Measurements from ENCODE around the gene IMP4. TPM values are rescaled to one million over a fixed set of nuclear protein-coding genes. Genes with fewer than 3 reads are reported as not detected.

Gene IMP4
- polyA plus RNA-seq, 1 donor from 2014 or later = 78.0 TPM

DNA sequence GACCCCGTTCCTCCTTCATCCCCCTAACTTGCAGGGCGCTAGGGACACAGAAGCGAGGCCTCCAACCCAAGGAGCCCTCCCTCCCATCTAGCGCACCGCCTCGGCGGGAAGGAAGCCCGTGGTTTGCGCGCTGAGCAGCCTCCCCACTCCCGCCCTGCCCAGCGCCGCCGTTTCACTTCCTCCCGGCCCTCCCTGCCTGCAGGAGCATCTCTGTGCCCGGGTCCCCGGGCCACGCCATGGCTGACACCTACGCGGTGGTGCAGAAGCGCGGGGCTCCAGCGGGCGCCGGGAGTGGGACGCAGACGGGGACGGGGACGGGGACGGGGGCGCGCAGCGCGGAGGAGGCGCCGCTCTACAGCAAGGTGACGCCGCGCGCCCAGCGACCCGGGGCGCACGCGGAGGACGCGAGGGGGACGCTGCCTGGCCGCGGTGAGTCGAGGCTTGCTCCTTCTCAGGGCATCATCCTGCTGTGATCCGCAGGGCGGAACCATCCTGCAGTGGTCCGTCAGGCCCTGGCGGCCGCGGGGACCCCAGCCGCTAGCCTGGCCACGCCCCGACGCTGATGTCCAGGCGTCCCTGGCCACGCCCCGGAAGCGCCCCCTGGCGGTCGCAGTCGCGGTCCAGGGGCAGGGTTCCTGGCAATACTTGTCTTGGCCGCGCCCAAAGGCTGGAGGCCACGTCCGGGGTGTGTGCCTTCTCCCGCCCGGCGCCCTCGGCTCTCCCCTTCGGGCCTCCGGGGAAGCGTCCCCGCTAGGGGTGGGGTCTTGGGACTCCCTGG, 29.5 kb downstream of the IMP4 start:
- H3K27me3 ChIP-seq (ENCODE audit: insufficient read depth, low read depth, low read length) = no peaks in the 10 kb centered on the region
- no peaks in the 10 kb centered on the region for H3K9me3 ChIP-seq (ENCODE audit: low read length)
- H3K4me3 ChIP-seq (ENCODE audit: low read length) = peak overlapping the region; percentile 87
- H3F3A ChIP-seq (ENCODE audit: insufficient read depth, low read length, poor library complexity, severe bottlenecking) = no peaks in the 10 kb centered on the region
- peak overlapping the region; percentile 75 for H3K9ac ChIP-seq (ENCODE audit: low read length)
- H3K79me2 ChIP-seq (replicated peaks; ENCODE audit: insufficient read depth, low read length) = no peaks in the 10 kb centered on the region
- no peaks in the 10 kb centered on the region for H3K36me3 ChIP-seq (ENCODE audit: insufficient read depth, low read length)
- H3K4me2 ChIP-seq (ENCODE audit: low read length) = peak overlapping the region; percentile 62
- peak overlapping the region; percentile 91 for H2AFZ ChIP-seq (ENCODE audit: low read depth, low read length)
- H3K9me2 ChIP-seq (ENCODE audit: insufficient read depth, low read length) = no peaks in the 10 kb centered on the region
- H4K20me1 ChIP-seq (ENCODE audit: insufficient read depth) = no peaks in the 10 kb centered on the region
- H3K27ac ChIP-seq (ENCODE audit: low read length) = peak overlapping the region; percentile 49
- TF ChIP-seq MXI1 (conservative IDR thresholded peaks at IDR 0.05; ENCODE audit: poor library complexity, severe bottlenecking) (peak; percentile 68), TAF1 (IDR thresholded peaks at IDR 0.05; ENCODE audit: low read depth) (peak; percentile 44), RAD21 (conservative IDR thresholded peaks at IDR 0.05) (peak; percentile 51), SMC3 (conservative IDR thresholded peaks at IDR 0.05; ENCODE audit: poor library complexity) (peak; percentile 68), EZH2 (IDR thresholded peaks at IDR 0.05; ENCODE audit: borderline replicate concordance, insufficient read depth, low read length, poor library complexity, severe bottlenecking) (no peak), POLR2AphosphoS5 (IDR thresholded peaks at IDR 0.05) (peak; percentile 56), EP300 (conservative IDR thresholded peaks at IDR 0.05; ENCODE audit: poor library complexity, severe bottlenecking) (no peak)
- TF ChIP-seq, protein P1, sequence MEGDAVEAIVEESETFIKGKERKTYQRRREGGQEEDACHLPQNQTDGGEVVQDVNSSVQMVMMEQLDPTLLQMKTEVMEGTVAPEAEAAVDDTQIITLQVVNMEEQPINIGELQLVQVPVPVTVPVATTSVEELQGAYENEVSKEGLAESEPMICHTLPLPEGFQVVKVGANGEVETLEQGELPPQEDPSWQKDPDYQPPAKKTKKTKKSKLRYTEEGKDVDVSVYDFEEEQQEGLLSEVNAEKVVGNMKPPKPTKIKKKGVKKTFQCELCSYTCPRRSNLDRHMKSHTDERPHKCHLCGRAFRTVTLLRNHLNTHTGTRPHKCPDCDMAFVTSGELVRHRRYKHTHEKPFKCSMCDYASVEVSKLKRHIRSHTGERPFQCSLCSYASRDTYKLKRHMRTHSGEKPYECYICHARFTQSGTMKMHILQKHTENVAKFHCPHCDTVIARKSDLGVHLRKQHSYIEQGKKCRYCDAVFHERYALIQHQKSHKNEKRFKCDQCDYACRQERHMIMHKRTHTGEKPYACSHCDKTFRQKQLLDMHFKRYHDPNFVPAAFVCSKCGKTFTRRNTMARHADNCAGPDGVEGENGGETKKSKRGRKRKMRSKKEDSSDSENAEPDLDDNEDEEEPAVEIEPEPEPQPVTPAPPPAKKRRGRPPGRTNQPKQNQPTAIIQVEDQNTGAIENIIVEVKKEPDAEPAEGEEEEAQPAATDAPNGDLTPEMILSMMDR (IDR thresholded peaks at IDR 0.05; ENCODE audit: poor library complexity, severe bottlenecking) = peak; percentile 86
- TF ChIP-seq, protein P2, sequence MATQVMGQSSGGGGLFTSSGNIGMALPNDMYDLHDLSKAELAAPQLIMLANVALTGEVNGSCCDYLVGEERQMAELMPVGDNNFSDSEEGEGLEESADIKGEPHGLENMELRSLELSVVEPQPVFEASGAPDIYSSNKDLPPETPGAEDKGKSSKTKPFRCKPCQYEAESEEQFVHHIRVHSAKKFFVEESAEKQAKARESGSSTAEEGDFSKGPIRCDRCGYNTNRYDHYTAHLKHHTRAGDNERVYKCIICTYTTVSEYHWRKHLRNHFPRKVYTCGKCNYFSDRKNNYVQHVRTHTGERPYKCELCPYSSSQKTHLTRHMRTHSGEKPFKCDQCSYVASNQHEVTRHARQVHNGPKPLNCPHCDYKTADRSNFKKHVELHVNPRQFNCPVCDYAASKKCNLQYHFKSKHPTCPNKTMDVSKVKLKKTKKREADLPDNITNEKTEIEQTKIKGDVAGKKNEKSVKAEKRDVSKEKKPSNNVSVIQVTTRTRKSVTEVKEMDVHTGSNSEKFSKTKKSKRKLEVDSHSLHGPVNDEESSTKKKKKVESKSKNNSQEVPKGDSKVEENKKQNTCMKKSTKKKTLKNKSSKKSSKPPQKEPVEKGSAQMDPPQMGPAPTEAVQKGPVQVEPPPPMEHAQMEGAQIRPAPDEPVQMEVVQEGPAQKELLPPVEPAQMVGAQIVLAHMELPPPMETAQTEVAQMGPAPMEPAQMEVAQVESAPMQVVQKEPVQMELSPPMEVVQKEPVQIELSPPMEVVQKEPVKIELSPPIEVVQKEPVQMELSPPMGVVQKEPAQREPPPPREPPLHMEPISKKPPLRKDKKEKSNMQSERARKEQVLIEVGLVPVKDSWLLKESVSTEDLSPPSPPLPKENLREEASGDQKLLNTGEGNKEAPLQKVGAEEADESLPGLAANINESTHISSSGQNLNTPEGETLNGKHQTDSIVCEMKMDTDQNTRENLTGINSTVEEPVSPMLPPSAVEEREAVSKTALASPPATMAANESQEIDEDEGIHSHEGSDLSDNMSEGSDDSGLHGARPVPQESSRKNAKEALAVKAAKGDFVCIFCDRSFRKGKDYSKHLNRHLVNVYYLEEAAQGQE (IDR thresholded peaks at IDR 0.05; ENCODE audit: borderline replicate concordance) = peak; percentile 45

DNA sequence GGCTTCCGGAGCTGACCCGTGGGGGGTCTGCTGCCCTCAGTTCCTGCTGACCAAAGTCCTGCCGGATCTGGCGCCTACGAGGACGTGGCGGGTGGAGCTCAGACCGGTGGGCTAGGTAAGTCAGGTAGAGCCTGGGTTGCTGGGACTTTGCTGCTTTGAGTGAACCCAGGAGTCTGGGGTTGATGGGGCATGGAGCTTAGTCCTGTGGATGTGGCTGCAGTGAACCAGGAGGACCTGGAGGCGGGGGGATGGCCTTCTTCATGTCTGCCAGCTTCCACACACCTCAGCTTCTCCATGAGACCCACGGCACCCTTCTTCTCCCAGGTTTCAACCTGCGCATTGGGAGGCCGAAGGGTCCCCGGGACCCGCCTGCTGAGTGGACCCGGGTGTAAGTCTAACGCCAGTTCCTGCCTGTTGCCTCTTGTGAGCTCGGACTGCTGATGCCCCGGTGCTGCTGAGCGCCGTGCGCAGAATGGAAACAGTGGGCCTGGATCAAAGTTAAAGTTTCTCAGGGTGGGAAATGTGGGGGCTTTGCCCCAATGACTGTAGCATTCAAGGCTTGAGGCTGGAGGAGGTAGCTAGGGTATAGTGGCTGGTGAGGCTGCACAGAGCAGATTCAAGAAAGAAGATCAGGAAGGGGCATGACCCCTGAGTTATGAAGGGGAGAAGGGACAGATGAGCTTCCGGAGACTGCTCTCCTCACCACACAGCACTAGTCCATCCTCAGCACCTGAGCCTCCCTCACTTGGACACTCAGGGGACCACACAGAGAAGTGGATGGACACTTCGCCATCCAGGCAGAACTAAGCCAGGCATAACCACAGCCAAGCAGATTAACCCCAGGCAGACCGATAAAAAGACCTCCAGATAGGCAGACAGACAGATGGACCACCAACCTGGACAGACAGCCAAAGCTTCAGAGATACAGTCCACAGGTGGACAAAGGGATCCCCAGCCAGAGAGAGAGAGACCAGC, 30.4 kb downstream of the IMP4 start:
- Histone ChIP-seq H3K36me3 (ENCODE audit: insufficient read depth, low read length) (no peaks in the 10 kb centered on the region), H3K4me2 (ENCODE audit: low read length) (peak overlapping the region; percentile 19), H3K79me2 (replicated peaks; ENCODE audit: insufficient read depth, low read length) (no peaks in the 10 kb centered on the region), H3K9me2 (ENCODE audit: insufficient read depth, low read length) (no peaks in the 10 kb centered on the region), H3K27ac (ENCODE audit: low read length) (no peak overlapping the region), H3K27me3 (ENCODE audit: insufficient read depth, low read depth, low read length) (no peaks in the 10 kb centered on the region), H3K4me3 (ENCODE audit: low read length) (peak overlapping the region; percentile 87), H4K20me1 (ENCODE audit: insufficient read depth) (no peaks in the 10 kb centered on the region), H3F3A (ENCODE audit: insufficient read depth, low read length, poor library complexity, severe bottlenecking) (no peaks in the 10 kb centered on the region), H3K9ac (ENCODE audit: low read length) (peak overlapping the region; percentile 75), H2AFZ (ENCODE audit: low read depth, low read length) (peak overlapping the region; percentile 91), H3K9me3 (ENCODE audit: low read length) (no peaks in the 10 kb centered on the region)
- TF ChIP-seq TAF1 (IDR thresholded peaks at IDR 0.05; ENCODE audit: low read depth) = peak; percentile 23
- TF ChIP-seq EP300 (conservative IDR thresholded peaks at IDR 0.05; ENCODE audit: poor library complexity, severe bottlenecking) = no peak

Measured in neural cell (in vitro differentiated cells).